HG03064 (cell line): Measurements from ENCODE around the gene WDR82.
"Not testable (repeated sequence)": the region's sequence is repeated elsewhere in the genome, so short reads cannot be mapped to it uniquely, and the experiment has no call there.

ENCODE experiments used
- ATAC-seq: cut with Tn5 transposase; IDR thresholded peaks from one replicate; pipeline ENCODE4 v1.9.1; 2021; ENCODE audit warnings: low read depth; ENCODE audit not compliant: unreplicated experiment

WDR82 gene

DNA sequence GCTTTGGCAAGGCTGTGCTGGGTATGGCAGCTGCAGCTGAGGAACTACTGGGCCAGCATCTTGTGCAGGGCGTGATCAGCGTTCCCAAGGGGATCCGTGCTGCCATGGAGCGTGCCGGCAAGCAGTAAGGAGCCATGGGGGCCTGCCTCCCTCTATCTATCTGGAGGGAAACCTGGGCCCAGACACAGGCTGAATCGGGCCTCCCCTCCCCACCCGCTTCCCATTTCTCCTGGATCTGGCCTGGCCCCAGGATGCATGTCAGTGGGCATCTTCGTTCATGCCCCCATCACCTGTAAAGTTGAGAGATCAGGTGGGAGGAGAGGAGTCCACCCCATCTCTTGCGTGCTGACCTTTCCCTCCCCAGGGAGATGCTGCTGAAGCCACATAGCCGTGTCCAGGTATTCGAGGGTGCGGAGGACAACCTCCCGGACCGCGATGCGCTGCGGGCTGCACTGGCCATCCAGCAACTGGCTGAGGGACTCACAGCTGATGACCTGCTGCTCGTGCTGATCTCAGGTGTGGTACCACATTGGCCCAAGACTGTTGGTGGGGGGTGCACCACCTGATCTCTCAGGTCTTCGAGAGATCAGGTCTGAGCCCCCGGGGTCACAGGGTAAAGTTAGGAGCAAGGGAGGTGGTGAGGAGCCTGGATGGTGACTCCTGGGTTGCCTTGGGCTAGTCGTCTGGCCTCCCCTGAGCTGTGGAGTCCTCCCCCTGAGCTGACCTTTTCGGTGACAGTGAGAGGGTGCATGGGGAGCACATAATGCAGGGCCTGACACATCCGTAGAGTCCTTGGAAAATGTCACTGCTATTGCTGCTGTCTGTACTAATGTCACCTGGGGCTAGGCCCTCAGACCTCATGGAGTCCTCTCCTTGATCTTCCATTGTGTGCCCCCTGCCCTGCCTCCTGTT lies 12.4 kb upstream of the WDR82 start:
- no peak for ATAC-seq

DNA sequence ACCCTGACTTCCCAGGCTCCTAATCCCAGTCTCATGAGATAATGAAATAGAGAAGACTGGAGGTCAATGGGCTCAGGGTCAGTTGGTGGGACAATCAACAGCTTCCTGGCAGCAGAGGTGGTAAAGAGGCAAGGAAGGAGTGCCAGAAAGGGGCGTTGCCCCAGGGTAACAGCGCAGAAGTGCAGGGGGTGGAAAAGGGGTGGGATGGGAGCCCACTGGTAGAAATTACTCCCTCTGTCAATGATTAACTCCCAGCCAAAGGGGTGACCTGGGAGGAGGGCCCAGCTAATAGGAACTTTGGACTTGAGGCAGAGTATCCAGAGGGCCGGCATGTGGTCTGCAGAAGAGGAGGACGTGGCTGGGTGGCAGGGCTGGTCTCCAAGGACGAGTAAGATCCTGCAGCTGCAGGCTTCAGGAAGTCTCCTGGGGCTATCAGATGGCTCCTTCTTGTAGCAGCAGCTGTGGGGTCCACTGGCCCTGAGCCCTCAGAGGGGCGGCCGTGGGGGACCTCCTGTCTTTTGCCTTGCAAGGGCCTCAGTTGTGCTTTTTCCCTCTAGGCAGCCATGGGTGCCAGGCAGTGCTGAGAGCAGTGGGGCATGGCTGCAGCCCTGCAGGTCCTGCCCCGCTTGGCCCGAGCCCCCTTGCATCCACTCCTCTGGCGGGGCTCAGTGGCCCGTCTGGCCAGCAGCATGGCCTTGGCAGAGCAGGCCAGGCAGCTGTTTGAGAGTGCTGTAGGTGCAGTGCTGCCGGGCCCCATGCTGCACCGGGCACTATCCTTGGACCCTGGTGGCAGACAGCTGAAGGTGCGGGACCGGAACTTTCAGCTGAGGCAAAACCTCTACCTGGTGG lies 11.5 kb upstream of the WDR82 start:
- no peak for ATAC-seq

DNA sequence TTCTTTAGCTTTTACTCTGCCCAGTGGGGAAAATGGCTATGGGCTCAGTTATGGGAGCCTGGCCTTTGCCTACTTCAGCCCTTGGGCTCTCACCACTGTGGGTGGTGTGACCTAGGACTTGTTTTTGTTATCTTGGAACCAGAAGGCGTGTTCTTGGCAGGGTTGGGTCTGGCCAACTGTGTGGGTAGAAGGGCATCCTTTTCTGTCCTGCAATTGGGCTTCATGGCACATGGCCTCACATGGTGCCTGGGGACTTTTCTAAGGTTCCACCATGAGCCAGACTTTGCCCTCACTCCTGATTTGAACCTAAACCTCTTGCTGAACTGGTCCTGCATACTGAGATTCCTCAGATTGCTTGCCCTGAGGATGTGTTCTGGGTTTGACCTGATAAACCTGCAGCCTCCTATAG lies 10.9 kb upstream of the WDR82 start:
- no peak for ATAC-seq

DNA sequence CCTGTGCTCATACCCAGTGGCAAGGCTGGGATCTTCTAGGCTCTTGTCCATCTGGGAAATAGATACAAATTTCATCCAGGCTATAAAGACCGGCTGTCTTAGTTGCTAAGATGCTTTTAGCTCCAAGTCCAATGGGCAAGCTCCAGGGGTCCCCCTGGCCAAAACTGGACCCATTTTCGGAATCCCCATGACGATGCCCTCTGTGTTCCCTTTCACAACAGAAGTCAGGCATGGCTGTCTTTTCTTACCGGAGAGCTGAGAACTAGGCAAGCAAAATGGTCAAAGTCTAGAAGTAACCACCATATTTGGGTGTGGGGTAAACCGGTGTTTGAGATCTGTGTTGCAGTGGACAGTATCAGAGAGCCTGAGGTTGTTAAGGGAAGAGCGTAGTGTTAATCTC lies 10.2 kb upstream of the WDR82 start:
- no peak for ATAC-seq

DNA sequence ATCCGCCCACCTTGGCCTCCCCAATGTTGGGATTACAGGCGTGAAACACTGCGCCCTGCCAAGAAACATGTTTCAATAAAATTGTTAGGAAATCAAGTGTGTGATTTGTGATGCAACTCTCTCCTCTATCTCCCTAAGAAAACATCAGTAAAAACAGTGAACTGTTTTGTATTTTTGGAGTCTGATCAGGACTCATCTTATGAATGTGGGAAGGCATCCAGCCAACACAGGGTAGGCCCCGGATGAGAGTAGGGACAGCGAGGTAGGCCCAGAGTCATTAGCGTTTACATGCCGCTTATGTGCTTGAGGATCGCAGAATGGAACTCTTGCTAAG lies 8.3 kb upstream of the WDR82 start:
- no peak for ATAC-seq

DNA sequence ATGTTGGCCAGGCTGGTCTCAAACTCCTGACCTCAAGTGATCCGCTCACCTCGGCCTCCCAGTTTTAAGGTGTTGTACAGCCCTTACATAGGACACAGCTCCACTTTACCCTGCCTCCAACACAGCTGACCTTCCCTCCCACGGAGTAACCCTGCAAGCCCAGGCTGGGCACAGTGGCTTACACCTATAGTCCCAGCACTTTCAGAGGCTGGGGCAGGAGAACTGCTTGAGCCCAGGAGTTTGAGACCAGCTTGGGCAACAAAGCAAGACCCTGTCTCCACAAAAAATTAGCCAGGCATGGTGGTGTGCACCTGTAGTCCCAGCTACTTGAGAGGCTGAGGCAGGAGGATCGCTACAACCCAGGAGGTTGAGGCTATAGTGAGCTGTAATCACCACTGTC lies 5.6 kb upstream of the WDR82 start:
- ATAC-seq: not testable (repeated sequence)

DNA sequence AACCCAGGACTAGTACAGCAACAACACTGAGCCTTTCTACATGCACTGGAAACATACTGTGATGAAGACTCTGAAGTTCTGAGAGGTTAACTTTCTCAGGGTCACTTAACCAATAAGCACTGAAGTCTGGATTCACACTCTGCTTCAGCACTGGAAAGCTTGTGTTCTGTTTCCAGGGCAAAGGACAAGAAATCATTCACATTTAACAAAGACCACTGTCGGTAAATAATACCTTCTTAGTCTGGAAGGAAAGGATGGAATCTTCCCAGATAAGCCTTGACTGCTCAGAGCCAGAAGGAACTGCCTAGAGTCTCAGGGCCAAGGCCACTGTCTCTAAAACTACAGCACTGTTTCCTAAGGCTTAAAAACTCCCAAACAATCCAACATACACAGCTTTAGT lies 4.9 kb upstream of the WDR82 start:
- ATAC-seq: no peak

DNA sequence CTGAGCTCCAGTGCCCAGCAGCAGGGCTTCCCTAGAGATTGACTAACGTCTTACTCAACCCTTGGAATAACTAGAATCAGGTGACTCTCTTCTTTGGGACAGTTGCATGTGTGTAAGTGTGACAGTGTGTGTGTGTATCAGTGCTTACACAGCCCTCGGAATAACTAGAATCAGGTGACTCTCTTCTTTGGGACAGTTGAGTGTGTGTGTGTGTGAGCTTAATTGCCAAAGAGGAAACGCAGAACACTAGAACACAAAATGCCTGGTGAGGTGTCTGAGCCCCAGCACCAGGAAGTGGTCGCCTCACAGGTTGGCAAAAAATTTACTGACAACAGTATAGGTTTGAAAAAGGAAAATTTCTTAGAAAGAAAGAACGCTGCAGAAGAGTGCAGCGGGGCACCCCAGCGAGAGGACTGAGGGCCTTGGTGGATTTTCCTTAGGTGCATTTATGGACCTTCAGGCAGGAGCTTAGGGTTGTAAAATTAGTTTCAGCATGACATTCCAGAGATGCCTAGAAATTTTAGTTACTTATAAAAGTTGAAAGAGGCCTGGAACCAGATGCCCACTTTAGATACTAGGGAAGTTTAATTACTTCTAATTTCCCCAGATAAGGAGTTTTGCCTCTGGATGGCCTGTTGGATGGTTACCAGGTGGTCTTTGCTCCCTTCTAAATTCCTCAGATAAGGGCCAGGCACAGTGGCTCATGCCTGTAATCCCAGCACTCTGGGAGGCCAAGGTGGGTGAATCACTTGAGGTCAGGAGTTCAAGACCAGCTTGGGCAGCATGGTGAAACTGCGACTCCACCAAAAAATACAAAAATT lies 3.7 kb upstream of the WDR82 start:
- no peak for ATAC-seq

DNA sequence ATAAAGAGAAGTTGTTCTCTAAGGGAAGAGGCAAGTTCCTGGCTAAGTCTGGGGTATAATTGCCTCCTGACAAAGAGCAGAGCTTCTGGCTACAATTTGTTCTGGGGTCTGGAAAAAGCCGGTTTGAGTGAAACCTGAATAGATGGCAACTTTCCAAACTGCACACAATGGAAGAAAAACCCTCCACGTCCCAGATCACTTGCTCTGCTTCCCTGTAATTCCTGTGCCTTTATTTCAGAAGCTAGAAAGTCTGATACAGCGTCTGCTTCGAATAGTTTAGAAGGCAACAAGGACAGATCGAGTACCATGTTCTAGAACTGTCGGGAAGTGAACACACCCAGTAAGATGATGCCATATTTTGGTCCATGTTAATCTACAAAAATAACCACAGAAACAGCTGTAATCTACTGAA lies 1.6 kb upstream of the WDR82 start:
- no peak for ATAC-seq

DNA sequence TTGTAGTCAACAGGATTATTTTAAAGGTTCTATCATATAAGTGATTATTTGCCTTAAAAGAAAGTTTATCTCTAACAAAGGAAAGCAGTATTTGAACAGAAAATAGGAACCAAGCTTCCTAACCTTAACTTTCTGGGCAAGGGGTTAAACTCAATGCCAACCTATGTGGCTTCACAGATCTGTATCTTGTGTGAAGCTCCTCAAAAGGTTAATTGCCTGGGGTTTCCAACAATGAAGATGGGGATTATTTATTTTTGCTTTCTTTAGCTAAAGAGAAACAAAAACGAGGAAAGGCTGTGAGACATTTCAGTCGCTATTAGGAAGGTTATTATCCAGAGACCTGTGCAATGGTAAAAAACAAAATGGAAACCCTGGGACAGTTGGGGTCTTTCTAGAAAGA lies 1.1 kb upstream of the WDR82 start:
- no peak for ATAC-seq

DNA sequence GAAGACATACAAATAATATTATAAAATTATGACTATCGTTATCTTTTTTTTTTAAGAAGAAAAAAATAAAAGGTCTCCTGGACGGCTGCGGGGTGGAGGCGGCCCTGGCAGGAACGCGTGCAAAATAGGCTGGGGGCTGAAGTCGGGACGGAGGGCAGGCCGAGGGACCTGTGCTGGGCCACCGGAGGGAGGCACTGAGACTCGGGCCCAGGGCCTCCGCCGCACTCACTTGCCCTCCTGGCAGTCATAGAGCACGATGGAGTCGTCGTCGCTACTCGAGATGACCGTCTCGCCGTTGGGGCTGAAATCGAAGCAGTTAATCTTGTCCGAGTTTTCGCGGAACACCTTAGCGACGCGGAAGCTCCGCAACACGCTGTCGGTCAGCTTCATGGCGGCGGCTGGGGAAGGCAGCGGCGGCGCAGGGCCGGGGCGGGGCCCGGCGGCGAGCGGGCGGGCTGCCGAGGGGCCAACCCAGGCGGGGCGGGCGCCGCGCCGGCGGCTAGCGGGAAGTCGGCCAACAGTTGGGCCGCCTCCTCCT lies 408 bp downstream of the WDR82 start:
- ATAC-seq: peak; percentile 47

DNA sequence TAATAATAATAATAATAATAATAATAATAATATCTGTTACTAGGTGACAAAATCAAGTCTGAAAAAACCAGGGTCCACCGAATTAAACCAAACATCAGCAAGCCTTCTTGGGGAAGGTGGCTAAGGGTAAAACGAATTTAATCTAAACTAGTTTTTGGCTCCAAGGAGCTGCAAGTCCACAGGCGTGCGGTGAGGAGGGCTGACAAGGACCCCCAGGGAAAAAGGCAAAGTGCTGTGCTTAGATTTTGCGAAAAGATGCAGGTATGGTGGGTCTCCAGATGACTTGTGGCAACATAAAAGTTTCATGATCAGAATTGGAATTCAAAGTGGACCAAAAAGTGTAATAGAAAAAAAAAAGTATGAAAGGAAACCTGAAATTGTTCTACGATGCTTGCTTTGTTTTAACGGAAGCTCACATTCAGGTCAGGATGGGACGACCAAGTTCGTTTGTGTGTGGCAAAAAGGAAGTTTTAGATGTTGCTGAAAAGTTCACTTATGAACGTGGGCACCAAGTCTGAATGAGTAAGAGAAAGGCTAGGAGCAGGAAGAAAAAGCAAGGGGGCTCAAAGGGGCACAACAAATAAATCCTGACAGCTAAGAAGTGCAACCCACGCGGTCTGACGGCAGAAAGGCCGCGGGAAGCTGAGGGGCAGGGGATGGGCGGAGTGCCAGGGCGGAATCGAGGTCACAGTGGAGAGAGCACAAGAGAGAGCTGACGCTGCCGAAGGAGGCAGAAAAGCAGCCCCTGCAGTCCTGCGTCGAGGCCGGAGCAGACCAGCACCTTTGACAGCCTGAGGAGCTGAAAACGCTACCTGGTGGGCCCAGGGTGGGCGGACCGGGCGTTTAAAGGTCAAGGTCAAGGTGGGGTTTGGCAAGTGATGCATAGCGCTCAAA lies 1.1 kb downstream of the WDR82 start:
- ATAC-seq: no peak

DNA sequence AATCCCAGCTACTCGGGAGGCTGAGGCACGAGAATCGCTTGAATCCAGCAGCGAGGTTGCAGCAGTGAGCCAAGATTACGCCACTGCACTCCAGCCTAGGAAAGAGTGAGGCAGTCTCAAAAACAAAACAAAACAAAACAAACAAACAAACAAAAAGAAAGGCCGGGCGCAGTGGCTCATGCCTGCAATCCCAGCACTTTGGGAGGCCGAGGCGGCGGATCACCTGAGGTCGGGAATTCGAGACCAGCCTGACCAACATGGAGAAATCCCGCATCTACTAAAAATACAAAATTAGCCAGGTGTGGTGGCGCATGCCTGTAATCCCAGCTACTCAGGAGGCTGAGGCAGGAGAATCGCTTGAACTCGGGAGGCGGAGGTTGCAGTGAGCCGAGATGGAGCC lies 3.7 kb downstream of the WDR82 start:
- ATAC-seq: not testable (repeated sequence)

DNA sequence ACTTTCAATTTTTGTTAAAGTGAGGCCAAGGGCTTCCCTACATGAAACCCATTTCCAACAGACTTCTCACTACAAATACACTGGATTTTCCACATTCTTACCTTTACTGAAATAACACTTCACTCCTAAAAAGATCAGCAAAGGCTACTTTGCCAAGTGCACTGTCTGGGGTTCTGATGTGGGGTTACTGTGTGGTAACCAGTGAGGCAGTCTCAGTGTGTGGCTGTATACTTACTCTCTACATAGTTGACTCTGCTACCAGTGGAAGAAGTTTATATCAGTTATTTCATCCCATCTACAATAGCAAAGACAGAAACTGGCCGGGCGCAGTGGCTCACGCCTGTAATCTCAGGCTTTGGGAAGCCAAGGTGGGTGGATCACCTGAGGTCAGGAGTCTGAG lies 5.6 kb downstream of the WDR82 start:
- ATAC-seq: no peak

DNA sequence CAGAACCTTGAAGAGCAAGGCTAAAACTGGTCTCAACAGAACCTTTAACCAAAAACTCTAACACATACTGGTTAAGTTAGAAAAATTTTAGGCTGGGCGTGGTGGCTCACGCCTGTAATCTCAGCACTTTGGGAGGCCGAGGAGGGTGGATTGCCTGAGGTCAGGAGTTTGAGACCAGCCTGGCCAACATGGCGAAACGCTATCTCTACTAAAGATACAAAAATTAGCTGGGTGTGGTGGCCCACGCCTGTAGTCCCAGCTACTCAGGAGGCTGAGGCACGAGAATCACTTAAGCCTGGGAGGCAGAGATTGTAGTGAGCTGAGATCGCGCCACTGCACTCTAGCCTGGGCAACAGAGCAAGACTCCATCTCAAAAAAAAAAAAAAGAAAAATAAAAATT lies 6.3 kb downstream of the WDR82 start:
- ATAC-seq: not testable (repeated sequence)

DNA sequence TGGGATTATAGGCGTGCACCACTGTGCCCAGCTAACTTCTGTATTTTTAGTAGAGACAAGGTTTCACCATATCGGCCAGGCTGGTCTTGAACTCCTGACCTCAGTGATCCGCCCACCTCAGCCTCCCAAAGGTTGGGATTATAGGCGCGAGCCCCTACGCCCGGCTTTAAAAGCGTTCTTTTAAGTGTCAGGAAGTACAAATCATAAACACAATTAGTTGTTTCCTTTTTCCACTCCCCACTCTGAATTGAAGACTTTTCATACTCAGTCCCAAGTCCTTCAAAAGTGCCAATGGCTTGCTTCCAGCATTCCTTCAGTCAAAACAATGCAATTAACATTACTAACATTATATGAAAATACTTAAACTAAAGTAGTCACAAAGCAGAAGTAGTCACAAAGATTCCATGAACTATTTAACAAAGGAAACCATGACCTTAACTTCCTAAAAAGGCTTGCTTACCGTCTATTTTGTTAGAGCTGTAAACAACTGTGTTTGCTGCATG lies 8.1 kb downstream of the WDR82 start:
- ATAC-seq: no peak

DNA sequence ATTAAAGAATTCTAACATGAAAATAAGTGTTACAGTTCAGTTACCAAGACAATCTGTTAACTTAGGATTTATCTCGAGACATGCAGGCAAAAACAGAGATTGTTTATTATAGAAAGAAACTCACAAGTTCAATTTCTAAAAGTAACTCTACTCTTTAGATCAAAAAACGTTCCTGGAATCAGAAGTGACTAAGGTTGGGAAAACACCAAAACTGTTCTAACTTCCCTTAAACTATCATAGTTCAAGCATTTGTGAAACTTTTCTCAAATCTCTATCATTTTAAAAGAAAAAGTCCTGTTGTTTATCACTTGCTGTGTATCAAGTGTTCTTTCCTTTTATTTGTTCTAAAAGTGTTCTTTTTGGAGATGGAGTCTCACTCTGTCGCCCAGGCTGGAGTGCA lies 8.7 kb downstream of the WDR82 start:
- ATAC-seq: no peak

DNA sequence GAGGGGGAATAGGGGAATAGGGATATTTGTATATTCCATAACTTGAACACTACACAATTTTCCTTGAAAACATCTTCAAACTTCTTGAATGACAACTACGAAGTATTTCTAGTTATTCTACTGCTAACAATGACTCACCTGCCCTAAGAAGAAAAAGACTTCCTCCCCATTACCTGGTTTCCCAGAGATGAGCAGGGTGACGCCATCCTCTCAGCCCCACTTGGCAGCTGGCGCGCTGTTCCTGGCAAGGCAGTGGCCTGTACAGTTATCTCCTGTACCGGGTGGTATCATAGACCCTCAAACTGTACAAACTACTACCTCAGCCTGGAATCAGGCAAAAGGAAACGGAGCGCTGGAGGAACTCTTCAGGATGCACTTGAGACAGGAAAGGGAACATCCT lies 10.4 kb downstream of the WDR82 start:
- ATAC-seq: no peak

DNA sequence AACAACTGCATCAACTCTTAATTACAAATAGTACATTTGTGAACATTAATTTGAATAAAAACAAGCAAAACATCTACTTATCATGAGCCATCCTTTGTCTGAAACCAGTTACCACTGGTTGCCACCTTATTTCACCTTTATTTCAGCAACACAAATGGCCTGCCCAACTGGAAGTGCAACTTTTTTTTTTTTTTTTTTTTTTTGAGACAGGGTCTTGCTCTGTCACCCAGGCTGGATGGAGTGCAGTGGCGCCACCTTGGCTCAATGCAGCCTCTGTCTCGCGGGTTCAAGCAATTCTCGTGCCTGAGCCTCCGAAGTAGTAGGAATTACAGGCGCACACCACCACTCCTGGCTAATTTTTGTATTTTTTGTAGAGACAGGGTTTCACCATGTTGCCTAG lies 13.1 kb downstream of the WDR82 start:
- ATAC-seq: no peak

DNA sequence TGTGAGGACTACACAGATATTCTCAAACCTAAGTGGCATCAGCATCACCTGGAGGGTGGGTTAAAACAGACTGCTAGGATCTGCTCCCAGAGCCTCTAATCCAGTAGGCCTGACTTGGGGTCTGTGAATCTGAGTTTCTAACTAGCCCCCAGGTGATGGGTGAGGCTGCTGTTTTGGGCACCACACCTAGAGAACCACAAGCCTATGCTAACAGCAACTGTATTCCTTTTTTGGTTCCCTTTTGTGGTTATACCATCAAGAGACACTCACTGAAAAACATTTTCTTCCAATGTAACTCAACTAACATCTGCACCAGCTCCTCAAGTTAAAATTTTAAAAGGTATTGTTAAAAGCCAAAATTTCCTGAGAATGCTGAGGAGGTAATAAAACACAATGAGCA lies 16.0 kb downstream of the WDR82 start:
- ATAC-seq: no peak
